ENCODE measurements around the gene CD55. TPM values are rescaled to one million over a fixed set of nuclear protein-coding genes. Genes with fewer than 3 reads are reported as not detected.

Gene CD55
- total RNA-seq, 1 donor from 2014 or later = 11.0 TPM

GRCh38 chr1:207304710-207305488 lies 16.6 kb upstream of the CD55 start:
- no peak overlapping the region for H3K9ac ChIP-seq (ENCODE audit: low read depth in 1 of 3, low read length in 3 of 3)
- H3K27me3 ChIP-seq (ENCODE audit: control insufficient read depth in 3 of 3, insufficient read depth in 3 of 3, low read length in 3 of 3) = no peaks in the 10 kb centered on the region
- no peaks in the 10 kb centered on the region for H3K36me3 ChIP-seq (ENCODE audit: control insufficient read depth in 3 of 3, insufficient read depth in 3 of 3, low read length in 3 of 3)
- no peak overlapping the region for H3K4me3 ChIP-seq (ENCODE audit: low read length in 3 of 3)
- no peak overlapping the region for H3K27ac ChIP-seq (ENCODE audit: low read depth, low read length)
- peaks cover 0 to 7% (median 5%) of the 10 kb centered on the region in 3 donors for H3K4me1 ChIP-seq (ENCODE audit: control insufficient read depth in 3 of 3, insufficient read depth in 3 of 3, low read length in 3 of 3)
- no peaks in the 10 kb centered on the region for H3K9me3 ChIP-seq (ENCODE audit: control insufficient read depth in 3 of 3, low read length in 3 of 3)

DNA sequence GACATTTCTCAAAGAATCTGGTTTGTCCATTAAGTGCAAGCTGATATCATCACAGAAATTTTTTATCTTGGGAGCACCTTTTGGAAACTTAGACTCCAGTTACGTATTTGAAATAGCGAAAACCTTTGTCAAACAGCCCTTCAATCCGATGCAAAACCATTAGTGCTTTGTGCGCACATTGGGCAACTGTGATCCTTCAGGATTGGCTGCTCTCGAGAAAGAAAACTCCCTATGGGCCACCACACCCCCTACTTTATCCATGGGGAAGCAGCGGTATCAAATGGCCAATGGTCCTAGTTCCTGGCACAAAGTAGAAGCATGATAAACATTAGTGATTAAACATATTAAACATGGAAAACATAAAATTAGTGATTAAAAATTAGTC lies 16.0 kb upstream of the CD55 start:
- Histone ChIP-seq H3K27me3 (ENCODE audit: control insufficient read depth in 3 of 3, insufficient read depth in 3 of 3, low read length in 3 of 3) (no peaks in the 10 kb centered on the region), H3K36me3 (ENCODE audit: control insufficient read depth in 3 of 3, insufficient read depth in 3 of 3, low read length in 3 of 3) (no peaks in the 10 kb centered on the region), H3K4me1 (ENCODE audit: control insufficient read depth in 3 of 3, insufficient read depth in 3 of 3, low read length in 3 of 3) (peaks cover 0 to 10% (median 6%) of the 10 kb centered on the region in 3 donors), H3K27ac (ENCODE audit: low read depth, low read length) (no peak overlapping the region), H3K9me3 (ENCODE audit: control insufficient read depth in 3 of 3, low read length in 3 of 3) (no peaks in the 10 kb centered on the region), H3K9ac (ENCODE audit: low read depth in 1 of 3, low read length in 3 of 3) (no peak overlapping the region), H3K4me3 (ENCODE audit: low read length in 3 of 3) (no peak overlapping the region)

DNA sequence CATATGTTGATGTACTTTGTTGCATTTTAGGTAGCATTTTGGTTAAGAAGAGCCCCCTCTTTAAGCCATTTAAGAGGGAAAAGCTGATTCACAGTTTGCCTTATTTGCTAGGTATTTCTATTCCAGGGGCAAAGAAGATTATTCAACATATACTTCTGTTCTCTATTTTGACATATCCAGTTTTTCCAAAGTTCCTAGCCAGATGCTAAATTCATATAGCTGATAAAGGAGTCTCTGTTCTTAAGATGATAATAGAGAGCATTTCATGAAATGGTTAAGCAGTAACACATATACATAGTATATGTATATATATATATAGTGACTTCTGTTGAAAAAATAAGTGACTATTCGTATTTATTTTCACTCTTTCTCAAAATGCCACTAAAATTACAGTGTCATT lies 15.5 kb upstream of the CD55 start:
- no peaks in the 10 kb centered on the region for H3K36me3 ChIP-seq (ENCODE audit: control insufficient read depth in 3 of 3, insufficient read depth in 3 of 3, low read length in 3 of 3)
- H3K9ac ChIP-seq (ENCODE audit: low read depth in 1 of 3, low read length in 3 of 3) = no peak overlapping the region
- no peaks in the 10 kb centered on the region for H3K27me3 ChIP-seq (ENCODE audit: control insufficient read depth in 3 of 3, insufficient read depth in 3 of 3, low read length in 3 of 3)
- no peaks in the 10 kb centered on the region for H3K9me3 ChIP-seq (ENCODE audit: control insufficient read depth in 3 of 3, low read length in 3 of 3)
- no peak overlapping the region for H3K27ac ChIP-seq (ENCODE audit: low read depth, low read length)
- no peak overlapping the region for H3K4me3 ChIP-seq (ENCODE audit: low read length in 3 of 3)
- H3K4me1 ChIP-seq (ENCODE audit: control insufficient read depth in 3 of 3, insufficient read depth in 3 of 3, low read length in 3 of 3) = peaks cover 0 to 10% (median 6%) of the 10 kb centered on the region in 3 donors

- Histone ChIP-seq H3K27me3 (ENCODE audit: control insufficient read depth in 3 of 3, insufficient read depth in 3 of 3, low read length in 3 of 3) (no peaks in the 10 kb centered on the region), H3K9me3 (ENCODE audit: control insufficient read depth in 3 of 3, low read length in 3 of 3) (no peaks in the 10 kb centered on the region), H3K36me3 (ENCODE audit: control insufficient read depth in 3 of 3, insufficient read depth in 3 of 3, low read length in 3 of 3) (no peaks in the 10 kb centered on the region), H3K4me3 (ENCODE audit: low read length in 3 of 3) (no peak overlapping the region), H3K27ac (ENCODE audit: low read depth, low read length) (no peak overlapping the region), H3K4me1 (ENCODE audit: control insufficient read depth in 3 of 3, insufficient read depth in 3 of 3, low read length in 3 of 3) (peaks cover 0 to 10% (median 6%) of the 10 kb centered on the region in 3 donors), H3K9ac (ENCODE audit: low read depth in 1 of 3, low read length in 3 of 3) (no peak overlapping the region)
These were observed 14.9 kb upstream of the CD55 start for GRCh38 chr1:207306603-207307002.

DNA sequence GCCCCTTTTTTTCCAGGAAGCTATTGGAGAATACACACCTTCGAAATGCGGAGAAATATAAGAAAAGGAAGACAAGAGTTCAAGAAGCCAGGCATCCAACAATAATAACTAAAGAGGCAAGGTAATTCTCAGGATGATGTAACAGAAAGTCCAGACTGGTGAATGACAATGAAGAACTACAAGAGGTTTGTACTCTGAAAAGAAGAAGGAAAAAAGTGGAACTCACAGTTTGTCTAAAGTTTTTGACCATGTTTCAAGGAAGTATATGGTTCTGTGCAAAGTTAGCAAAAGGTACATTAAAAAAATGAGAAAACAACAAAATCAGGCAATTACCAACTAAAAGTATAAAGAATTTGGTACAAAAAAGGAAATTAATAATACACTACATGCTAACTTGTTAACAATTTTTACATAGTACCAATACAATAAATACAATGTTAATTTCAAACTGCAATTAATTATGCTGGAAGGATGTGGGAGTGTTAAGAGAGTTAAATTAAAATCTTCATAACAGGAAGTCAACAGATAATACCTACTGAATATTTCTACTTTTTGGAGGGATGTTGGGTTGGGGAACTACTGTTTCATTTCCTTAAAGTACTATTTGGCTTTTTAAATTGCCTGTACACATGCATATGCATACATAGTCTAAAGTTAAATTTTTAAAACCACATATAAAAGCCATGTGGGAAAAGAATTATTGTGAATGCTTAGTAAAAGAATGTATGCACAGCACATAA lies 12.9 kb upstream of the CD55 start:
- no peak overlapping the region for H3K9ac ChIP-seq (ENCODE audit: low read depth in 1 of 3, low read length in 3 of 3)
- peaks cover 5 to 10% (median 6%) of the 10 kb centered on the region in 3 donors for H3K4me1 ChIP-seq (ENCODE audit: control insufficient read depth in 3 of 3, insufficient read depth in 3 of 3, low read length in 3 of 3)
- H3K9me3 ChIP-seq (ENCODE audit: control insufficient read depth in 3 of 3, low read length in 3 of 3) = no peaks in the 10 kb centered on the region
- H3K36me3 ChIP-seq (ENCODE audit: control insufficient read depth in 3 of 3, insufficient read depth in 3 of 3, low read length in 3 of 3) = no peaks in the 10 kb centered on the region
- H3K4me3 ChIP-seq (ENCODE audit: low read length in 3 of 3) = no peak overlapping the region
- no peak overlapping the region for H3K27ac ChIP-seq (ENCODE audit: low read depth, low read length)
- no peaks in the 10 kb centered on the region for H3K27me3 ChIP-seq (ENCODE audit: control insufficient read depth in 3 of 3, insufficient read depth in 3 of 3, low read length in 3 of 3)

GRCh38 chr1:207309745-207310273 lies 11.7 kb upstream of the CD55 start:
- peaks cover 5 to 10% (median 6%) of the 10 kb centered on the region in 3 donors for H3K4me1 ChIP-seq (ENCODE audit: control insufficient read depth in 3 of 3, insufficient read depth in 3 of 3, low read length in 3 of 3)
- peak overlapping the region; percentile 66 to 75 (median 71) for H3K9ac ChIP-seq (ENCODE audit: low read depth in 1 of 3, low read length in 3 of 3)
- H3K4me3 ChIP-seq (ENCODE audit: low read length in 3 of 3) = peak overlapping the region; percentile 60 to 67 (median 60)

DNA sequence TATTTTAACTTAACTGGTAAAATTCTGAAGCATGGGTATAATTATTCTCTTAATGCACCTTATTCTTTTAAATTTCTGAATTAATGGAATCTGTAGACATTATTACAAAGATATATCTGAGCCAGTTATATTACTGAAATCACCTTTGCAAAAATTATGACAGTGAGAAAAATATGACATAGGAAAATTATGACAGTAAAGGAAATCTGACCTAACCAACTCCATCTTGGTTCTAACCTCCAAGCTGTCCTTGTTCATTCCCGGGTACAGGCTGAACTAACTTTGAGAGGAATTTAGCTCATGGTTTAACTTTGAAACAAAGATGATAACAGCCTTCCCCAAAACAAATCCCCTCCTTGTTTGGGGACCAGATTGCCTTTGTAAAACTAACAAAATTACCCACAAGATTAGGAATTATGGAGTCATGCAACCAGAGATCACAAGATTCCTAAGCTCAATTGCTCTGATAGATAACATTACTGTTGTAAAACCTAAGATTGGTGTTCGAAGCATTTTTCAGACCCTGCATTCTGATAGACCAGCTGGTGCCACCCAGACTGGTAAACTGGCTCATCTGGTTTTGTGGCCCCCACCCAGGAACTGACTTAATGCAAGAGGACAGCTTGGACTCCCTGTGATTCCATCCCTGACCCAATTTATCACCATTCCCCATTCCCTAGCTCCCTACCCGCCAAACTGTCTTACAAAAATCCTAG lies 9.4 kb upstream of the CD55 start:
- H3K36me3 ChIP-seq (ENCODE audit: control insufficient read depth in 3 of 3, insufficient read depth in 3 of 3, low read length in 3 of 3) = no peaks in the 10 kb centered on the region
- H3K27me3 ChIP-seq (ENCODE audit: control insufficient read depth in 3 of 3, insufficient read depth in 3 of 3, low read length in 3 of 3) = no peaks in the 10 kb centered on the region
- H3K9me3 ChIP-seq (ENCODE audit: control insufficient read depth in 3 of 3, low read length in 3 of 3) = no peaks in the 10 kb centered on the region
- H3K4me3 ChIP-seq (ENCODE audit: low read length in 3 of 3) = peak overlapping the region in 2 of 3 donors; percentile 4 to 12
- peaks cover 14 to 21% (median 18%) of the 10 kb centered on the region in 3 donors for H3K4me1 ChIP-seq (ENCODE audit: control insufficient read depth in 3 of 3, insufficient read depth in 3 of 3, low read length in 3 of 3)
- peak overlapping the region; percentile 84 for H3K27ac ChIP-seq (ENCODE audit: low read depth, low read length)
- H3K9ac ChIP-seq (ENCODE audit: low read depth in 1 of 3, low read length in 3 of 3) = no peak overlapping the region

More at GRCh38 chr1:207309745-207310273, 11.7 kb upstream of the CD55 start:
- Histone ChIP-seq H3K36me3 (ENCODE audit: control insufficient read depth in 3 of 3, insufficient read depth in 3 of 3, low read length in 3 of 3) (no peaks in the 10 kb centered on the region), H3K27me3 (ENCODE audit: control insufficient read depth in 3 of 3, insufficient read depth in 3 of 3, low read length in 3 of 3) (no peaks in the 10 kb centered on the region), H3K27ac (ENCODE audit: low read depth, low read length) (peak overlapping the region; percentile 84), H3K9me3 (ENCODE audit: control insufficient read depth in 3 of 3, low read length in 3 of 3) (no peaks in the 10 kb centered on the region)

DNA sequence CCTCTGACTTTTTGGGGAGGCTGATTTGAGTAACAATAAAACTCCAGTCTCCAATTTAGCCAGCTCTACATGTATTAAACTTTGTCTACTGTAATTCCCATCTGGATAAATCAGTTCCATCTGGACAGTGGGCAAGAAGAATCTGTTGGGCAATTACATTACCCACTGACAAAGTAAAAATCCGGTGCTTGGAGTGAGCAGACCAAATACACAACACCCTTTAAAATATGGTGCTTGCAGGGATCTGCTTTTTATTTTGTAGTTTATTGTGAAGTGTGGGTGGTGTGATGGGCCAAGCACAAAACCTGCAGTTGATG lies 8.9 kb upstream of the CD55 start:
- H3K4me3 ChIP-seq (ENCODE audit: low read length in 3 of 3) = peak overlapping the region in 1 of 3 donors; percentile 12
- peak overlapping the region; percentile 84 for H3K27ac ChIP-seq (ENCODE audit: low read depth, low read length)
- H3K9ac ChIP-seq (ENCODE audit: low read depth in 1 of 3, low read length in 3 of 3) = no peak overlapping the region
- peaks cover 14 to 21% (median 20%) of the 10 kb centered on the region in 3 donors for H3K4me1 ChIP-seq (ENCODE audit: control insufficient read depth in 3 of 3, insufficient read depth in 3 of 3, low read length in 3 of 3)
- no peaks in the 10 kb centered on the region for H3K36me3 ChIP-seq (ENCODE audit: control insufficient read depth in 3 of 3, insufficient read depth in 3 of 3, low read length in 3 of 3)
- no peaks in the 10 kb centered on the region for H3K27me3 ChIP-seq (ENCODE audit: control insufficient read depth in 3 of 3, insufficient read depth in 3 of 3, low read length in 3 of 3)
- H3K9me3 ChIP-seq (ENCODE audit: control insufficient read depth in 3 of 3, low read length in 3 of 3) = no peaks in the 10 kb centered on the region

DNA sequence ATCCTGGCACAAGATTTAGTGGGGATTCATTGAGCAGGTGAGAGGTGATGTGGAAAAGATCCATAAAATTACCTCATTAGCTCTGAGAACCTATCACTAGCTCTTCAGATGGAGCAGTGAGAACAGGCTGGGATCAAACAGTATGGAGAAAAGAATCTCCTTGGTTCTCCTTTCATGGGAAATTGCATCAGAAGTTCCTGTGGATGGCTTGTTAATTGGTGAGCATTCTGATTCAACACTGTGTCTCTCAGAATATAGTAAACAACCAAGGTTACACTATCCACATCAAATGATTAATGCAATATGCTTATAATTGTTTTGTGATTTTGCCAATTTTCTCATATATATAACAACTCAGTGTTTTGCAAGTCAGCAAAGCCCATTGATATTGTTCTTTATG lies 8.3 kb upstream of the CD55 start:
- no peak overlapping the region for H3K4me3 ChIP-seq (ENCODE audit: low read length in 3 of 3)
- H3K27ac ChIP-seq (ENCODE audit: low read depth, low read length) = no peak overlapping the region
- H3K4me1 ChIP-seq (ENCODE audit: control insufficient read depth in 3 of 3, insufficient read depth in 3 of 3, low read length in 3 of 3) = peaks cover 14 to 21% (median 20%) of the 10 kb centered on the region in 3 donors

More for the DNA sequence above, 8.3 kb upstream of the CD55 start:
- no peaks in the 10 kb centered on the region for H3K27me3 ChIP-seq (ENCODE audit: control insufficient read depth in 3 of 3, insufficient read depth in 3 of 3, low read length in 3 of 3)
- no peak overlapping the region for H3K9ac ChIP-seq (ENCODE audit: low read depth in 1 of 3, low read length in 3 of 3)
- no peaks in the 10 kb centered on the region for H3K9me3 ChIP-seq (ENCODE audit: control insufficient read depth in 3 of 3, low read length in 3 of 3)
- H3K36me3 ChIP-seq (ENCODE audit: control insufficient read depth in 3 of 3, insufficient read depth in 3 of 3, low read length in 3 of 3) = no peaks in the 10 kb centered on the region

Measured in skeletal muscle tissue (tissue), 4 donors.